Measurements from ENCODE around the gene ELF1.

DNA sequence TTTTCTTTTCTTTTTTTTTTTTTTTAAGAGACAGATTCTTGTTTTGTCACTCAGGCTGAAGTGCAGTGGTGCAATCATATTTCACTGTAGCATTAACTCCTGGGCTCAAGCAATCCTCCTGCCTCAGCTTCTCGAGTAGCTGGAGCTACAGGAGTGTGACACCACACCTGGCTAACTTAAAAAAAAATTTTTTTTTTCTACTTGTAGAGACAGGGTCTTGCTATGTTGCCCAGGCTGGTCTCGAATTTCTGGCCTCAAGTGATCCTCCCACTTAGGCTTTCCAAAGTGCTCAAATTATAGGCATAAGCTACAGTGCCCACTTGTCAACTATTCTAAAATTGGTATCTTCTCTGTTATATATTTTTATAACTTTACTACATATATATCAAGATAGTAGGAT is 6.6 kb downstream of the ELF1 start:
- TF ChIP-seq, protein P1, sequence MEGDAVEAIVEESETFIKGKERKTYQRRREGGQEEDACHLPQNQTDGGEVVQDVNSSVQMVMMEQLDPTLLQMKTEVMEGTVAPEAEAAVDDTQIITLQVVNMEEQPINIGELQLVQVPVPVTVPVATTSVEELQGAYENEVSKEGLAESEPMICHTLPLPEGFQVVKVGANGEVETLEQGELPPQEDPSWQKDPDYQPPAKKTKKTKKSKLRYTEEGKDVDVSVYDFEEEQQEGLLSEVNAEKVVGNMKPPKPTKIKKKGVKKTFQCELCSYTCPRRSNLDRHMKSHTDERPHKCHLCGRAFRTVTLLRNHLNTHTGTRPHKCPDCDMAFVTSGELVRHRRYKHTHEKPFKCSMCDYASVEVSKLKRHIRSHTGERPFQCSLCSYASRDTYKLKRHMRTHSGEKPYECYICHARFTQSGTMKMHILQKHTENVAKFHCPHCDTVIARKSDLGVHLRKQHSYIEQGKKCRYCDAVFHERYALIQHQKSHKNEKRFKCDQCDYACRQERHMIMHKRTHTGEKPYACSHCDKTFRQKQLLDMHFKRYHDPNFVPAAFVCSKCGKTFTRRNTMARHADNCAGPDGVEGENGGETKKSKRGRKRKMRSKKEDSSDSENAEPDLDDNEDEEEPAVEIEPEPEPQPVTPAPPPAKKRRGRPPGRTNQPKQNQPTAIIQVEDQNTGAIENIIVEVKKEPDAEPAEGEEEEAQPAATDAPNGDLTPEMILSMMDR (IDR thresholded peaks at IDR 0.05; ENCODE audit: extremely low read depth in 1 of 2, insufficient read depth in 1 of 2, low read depth in 1 of 2, low read length in 2 of 2) = no peak
- TF ChIP-seq JUN (IDR thresholded peaks at IDR 0.05; ENCODE audit: borderline replicate concordance, insufficient read depth, insufficient read length, low read depth) = no peak
- TF ChIP-seq, protein P2, sequence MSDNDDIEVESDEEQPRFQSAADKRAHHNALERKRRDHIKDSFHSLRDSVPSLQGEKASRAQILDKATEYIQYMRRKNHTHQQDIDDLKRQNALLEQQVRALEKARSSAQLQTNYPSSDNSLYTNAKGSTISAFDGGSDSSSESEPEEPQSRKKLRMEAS (IDR thresholded peaks at IDR 0.05; ENCODE audit: insufficient read depth, insufficient read length) = no peak
- TF ChIP-seq POLR2A (IDR thresholded peaks at IDR 0.05; ENCODE audit: low read depth, low read length) = no peak
- no peak for TF ChIP-seq EZH2 (IDR thresholded peaks at IDR 0.05; ENCODE audit: borderline replicate concordance, low read depth, low read length, severe bottlenecking)
- TF ChIP-seq GATA2 (IDR thresholded peaks at IDR 0.05; ENCODE audit: insufficient read depth, insufficient read length, low read depth, low read length) = no peak
- no peak for TF ChIP-seq MYC (IDR thresholded peaks at IDR 0.05; ENCODE audit: low read depth, low read length)
- TF ChIP-seq POLR2AphosphoS5 (IDR thresholded peaks at IDR 0.05; ENCODE audit: insufficient read depth, low read depth, low read length) = no peak
- no peak for TF ChIP-seq FOS (IDR thresholded peaks at IDR 0.05; ENCODE audit: borderline replicate concordance, insufficient read depth, low read length)
